Activated CD4-positive, CD25-positive, alpha-beta regulatory T cell treated with anti-CD3 and anti-CD28 coated beads, Interleukin-2, amount 50 U/mL, for 72 hours (primary cell): ENCODE measurements around the gene SOS2.

Source experiments
- DNase-seq: peaks from one replicate; pipeline ENCODE4 v3.0.0; 2021

Gene SOS2

GRCh38 chr14:50231475-50232275 lies at the start of gene SOS2:
SOS2 (minus strand) TSS chr14:50231578; CDS start chr14:50231283, 295 bp downstream.
- DNase-seq: peak; percentile 84

- DNase-seq: no peak
These were observed 41.1 kb upstream of the SOS2 start for GRCh38 chr14:50272498-50272897.

GRCh38 chr14:50270932-50271331 lies 39.6 kb upstream of the SOS2 start:
- DNase-seq: no peak

GRCh38 chr14:50265029-50265428 lies 33.7 kb upstream of the SOS2 start:
- no peak for DNase-seq

GRCh38 chr14:50263321-50263720 lies 31.9 kb upstream of the SOS2 start:
- no peak for DNase-seq

- DNase-seq: no peak
These were observed 31.5 kb upstream of the SOS2 start for GRCh38 chr14:50262865-50263264.

GRCh38 chr14:50260511-50260910 lies 29.1 kb upstream of the SOS2 start:
- DNase-seq: no peak

GRCh38 chr14:50260072-50260471 lies 28.7 kb upstream of the SOS2 start:
- no peak for DNase-seq

- no peak for DNase-seq
These were observed 26.4 kb upstream of the SOS2 start for GRCh38 chr14:50257732-50258131.

- DNase-seq: no peak
These were observed 22.9 kb upstream of the SOS2 start for GRCh38 chr14:50254248-50254647.

GRCh38 chr14:50249136-50249775 lies 17.9 kb upstream of the SOS2 start:
- DNase-seq: no peak

GRCh38 chr14:50247245-50247644 lies 15.9 kb upstream of the SOS2 start:
- no peak for DNase-seq

GRCh38 chr14:50242566-50243310 lies 11.4 kb upstream of the SOS2 start:
- no peak for DNase-seq

- DNase-seq: no peak
These were observed 10.7 kb upstream of the SOS2 start for GRCh38 chr14:50242096-50242495.

- DNase-seq: no peak
These were observed 6.0 kb upstream of the SOS2 start for GRCh38 chr14:50237427-50237826.

- no peak for DNase-seq
These were observed 2.5 kb upstream of the SOS2 start for GRCh38 chr14:50233951-50234250.

- DNase-seq: peak; percentile 41
These were observed 2.0 kb upstream of the SOS2 start for GRCh38 chr14:50233166-50233950.

- no peak for DNase-seq
These were observed 881 bp upstream of the SOS2 start for GRCh38 chr14:50232276-50232642.

GRCh38 chr14:50230701-50231474 lies 490 bp downstream of the SOS2 start:
- DNase-seq: peak; percentile 55

GRCh38 chr14:50230401-50230700 lies 1.0 kb downstream of the SOS2 start:
- DNase-seq: no peak

- DNase-seq: no peak
These were observed 1.7 kb downstream of the SOS2 start for GRCh38 chr14:50229681-50230080.

GRCh38 chr14:50228313-50228712 lies 3.1 kb downstream of the SOS2 start:
- no peak for DNase-seq

- DNase-seq: no peak
These were observed 5.4 kb downstream of the SOS2 start for GRCh38 chr14:50225974-50226297.
